Kidney (tissue), 14 donors: ENCODE results near the gene FGGY. TPM values are rescaled to one million over a fixed set of nuclear protein-coding genes. Genes with fewer than 3 reads are reported as not detected.

Experiments
- DNase-seq, 5 donors: peaks; one replicate each; pipeline ENCODE4 v3.0.0-alpha.2; 2013 to 2020
- FAIRE-seq: peaks from 2 replicates; lab custom pipeline; 2012; peaks lifted over from hg19 to GRCh38; lab: Jason Lieb, UNC
- H3K27ac ChIP-seq, 2 donors: one replicate each; pipeline ENCODE4 v1.7.0; 2013; ENCODE audit warnings: low read depth in 2 of 2, low read length in 2 of 2, inconsistent platforms in 1 of 2
- H3K27me3 ChIP-seq: one replicate; pipeline ENCODE4 v1.7.1; 2013; ENCODE audit warnings: low read length, inconsistent platforms; ENCODE audit not compliant: control insufficient read depth, insufficient read depth
- H3K36me3 ChIP-seq, 3 donors: one replicate each; pipeline versions ENCODE4 v1.7.0 to v1.7.1; 2013; ENCODE audit warnings: low read length in 3 of 3, control low read depth in 1 of 3, inconsistent platforms in 1 of 3; ENCODE audit not compliant: insufficient read depth in 3 of 3, control insufficient read depth in 2 of 3
- H3K4me1 ChIP-seq, 3 donors: one replicate each; pipeline versions ENCODE4 v1.7.0 to v1.7.1; 2013; ENCODE audit warnings: low read length in 3 of 3, inconsistent platforms in 1 of 3, low read depth in 1 of 3; ENCODE audit not compliant: control insufficient read depth in 2 of 3, insufficient read depth in 2 of 3
- H3K4me3 ChIP-seq, 3 donors: one replicate each; pipeline versions ENCODE4 v1.7.0 to v1.8.1; 2013; ENCODE audit warnings: low read length in 3 of 3, control low read depth in 1 of 3, inconsistent platforms in 1 of 3
- H3K9ac ChIP-seq, 3 donors: one replicate each; pipeline versions ENCODE4 v1.7.0 to v1.7.1; 2013; ENCODE audit warnings: low read length in 3 of 3, control low read depth in 1 of 3, inconsistent platforms in 1 of 3
- H3K9me3 ChIP-seq, 3 donors: one replicate each; pipeline versions ENCODE4 v1.7.0 to v1.7.1; 2013; ENCODE audit warnings: low read length in 3 of 3, control low read depth in 1 of 3, inconsistent platforms in 1 of 3; ENCODE audit not compliant: control insufficient read depth in 2 of 3, insufficient read depth in 1 of 3
- intact Hi-C: fragments of 100-400 bp; cut with DNase I; formaldehyde crosslinking; loops from one replicate; pipeline ENCODE4 v1.11.1; 2022
- polyA plus RNA-seq: library from polyadenylated mRNA; stranded (reverse); fragments of 350-450 nt; fragmentation: Illumina TruSeq; extraction: RNeasy Lipid Tissue Mini Kit (QIAGEN cat#74804); gene quantifications from one replicate; pipeline ENCODE4 v1.2.3, GENCODE V29; 2014; ENCODE audit warnings: low read depth, low replicate concordance; ENCODE audit not compliant: insufficient read depth
- total RNA-seq: library from RNA; stranded (reverse); fragmentation: NEBNext Ultra II Directional; extraction: Animal tissue kit (Norgen Biotek cat#: 25700); gene quantifications from one replicate; pipeline ENCODE4 v1.2.1, GENCODE V29; 2021
- TF ChIP-seq, protein P1 (sequence below): IDR thresholded peaks from 3 replicates; pipeline ENCODE4 v1.5.1; 2012; ENCODE audit warnings: mild to moderate bottlenecking, moderate library complexity, borderline replicate concordance; ENCODE audit not compliant: insufficient read depth; ENCODE audit errors: extremely low read depth
- donor health status: control.
- donor health status: control.
- donor health status: control.
- donor health status: control.
- donor health status: control.
- donor health status: DM: yes; HTN: yes; CAD: no.
- donor health status: Normal renal cell carcinoma (clear cell type).

Gene FGGY
- total and polyA plus RNA-seq, 2 donors from 2014 or later: 11.2 to 31.0 TPM

DNA sequence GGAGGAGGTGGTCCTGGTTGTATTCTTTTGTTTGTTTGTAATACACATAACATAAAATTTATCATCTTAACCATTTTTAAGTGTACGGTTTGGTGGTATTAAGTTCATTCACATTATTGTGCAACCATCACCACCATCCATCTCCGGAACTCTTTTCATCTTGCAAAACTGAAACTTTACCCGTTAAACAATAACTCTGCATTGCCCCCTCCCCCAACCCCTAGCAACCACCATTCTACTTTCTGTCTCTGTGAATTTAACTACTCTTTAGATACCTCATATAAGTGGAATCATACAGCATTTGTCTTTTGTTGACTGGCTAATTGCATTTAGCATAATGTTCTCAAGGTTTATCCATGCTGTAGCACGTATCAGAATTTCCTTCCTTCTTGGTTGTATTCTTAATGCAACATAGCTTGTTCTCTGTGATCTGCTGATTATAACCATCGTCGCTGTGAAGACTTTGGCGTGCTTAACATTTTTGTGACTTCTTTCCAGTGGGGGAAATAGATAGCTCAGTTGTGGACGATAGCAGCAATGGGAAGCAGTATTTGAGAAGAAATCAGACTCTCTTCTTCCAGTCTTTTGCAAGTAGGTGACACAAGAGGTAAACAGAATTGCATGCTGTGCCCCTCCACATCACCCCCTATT is 400.4 kb downstream of the FGGY start:
- H3K27ac ChIP-seq: no peak overlapping the region
- no peak for FAIRE-seq

DNA sequence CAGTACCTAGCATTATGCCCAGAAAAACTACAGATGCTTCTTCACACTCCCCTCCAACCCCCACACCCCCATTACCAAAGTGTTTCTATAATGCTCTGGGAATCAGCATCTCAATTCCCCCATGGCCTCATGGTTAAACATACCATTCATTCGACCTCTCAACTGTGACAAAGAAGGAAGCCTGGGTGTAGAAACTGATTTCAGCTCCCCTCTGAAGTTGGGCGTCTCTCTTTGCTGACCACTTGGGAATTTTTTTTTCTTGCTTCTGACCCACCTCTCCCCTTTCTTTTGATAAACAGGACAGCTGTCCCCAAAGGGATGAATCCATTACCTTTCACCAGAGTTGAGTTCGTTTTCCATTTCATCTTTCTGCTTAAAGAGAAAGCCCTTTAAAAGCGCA is 401.5 kb downstream of the FGGY start:
- H3K27ac ChIP-seq: no peak overlapping the region
- H3K27me3 ChIP-seq: no peaks in the 10 kb centered on the region
- no peak overlapping the region for H3K9ac ChIP-seq
- H3K4me1 ChIP-seq: peaks cover 0 to 3% (median 0%) of the 10 kb centered on the region in 3 donors
- intact Hi-C loops: no loop called here
- no peak for FAIRE-seq
- H3K36me3 ChIP-seq: no peaks in the 10 kb centered on the region
- TF ChIP-seq, protein P1, sequence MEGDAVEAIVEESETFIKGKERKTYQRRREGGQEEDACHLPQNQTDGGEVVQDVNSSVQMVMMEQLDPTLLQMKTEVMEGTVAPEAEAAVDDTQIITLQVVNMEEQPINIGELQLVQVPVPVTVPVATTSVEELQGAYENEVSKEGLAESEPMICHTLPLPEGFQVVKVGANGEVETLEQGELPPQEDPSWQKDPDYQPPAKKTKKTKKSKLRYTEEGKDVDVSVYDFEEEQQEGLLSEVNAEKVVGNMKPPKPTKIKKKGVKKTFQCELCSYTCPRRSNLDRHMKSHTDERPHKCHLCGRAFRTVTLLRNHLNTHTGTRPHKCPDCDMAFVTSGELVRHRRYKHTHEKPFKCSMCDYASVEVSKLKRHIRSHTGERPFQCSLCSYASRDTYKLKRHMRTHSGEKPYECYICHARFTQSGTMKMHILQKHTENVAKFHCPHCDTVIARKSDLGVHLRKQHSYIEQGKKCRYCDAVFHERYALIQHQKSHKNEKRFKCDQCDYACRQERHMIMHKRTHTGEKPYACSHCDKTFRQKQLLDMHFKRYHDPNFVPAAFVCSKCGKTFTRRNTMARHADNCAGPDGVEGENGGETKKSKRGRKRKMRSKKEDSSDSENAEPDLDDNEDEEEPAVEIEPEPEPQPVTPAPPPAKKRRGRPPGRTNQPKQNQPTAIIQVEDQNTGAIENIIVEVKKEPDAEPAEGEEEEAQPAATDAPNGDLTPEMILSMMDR: no peak
- no peaks in the 10 kb centered on the region for H3K9me3 ChIP-seq
- no peak for DNase-seq
- no peak overlapping the region for H3K4me3 ChIP-seq

More for the DNA sequence above, 400.4 kb downstream of the FGGY start:
- Histone ChIP-seq H3K4me1 (peaks cover 0 to 3% (median 0%) of the 10 kb centered on the region in 3 donors), H3K9me3 (no peaks in the 10 kb centered on the region), H3K9ac (no peak overlapping the region), H3K4me3 (no peak overlapping the region), H3K27me3 (no peaks in the 10 kb centered on the region), H3K36me3 (no peaks in the 10 kb centered on the region)
- TF ChIP-seq, protein P1: no peak
- DNase-seq: no peak
- intact Hi-C loops: no loop called here

- Histone ChIP-seq H3K4me3 (no peak overlapping the region), H3K9me3 (no peaks in the 10 kb centered on the region), H3K27ac (no peak overlapping the region), H3K27me3 (no peaks in the 10 kb centered on the region), H3K9ac (peak overlapping the region in 1 of 3 donors; percentile 21), H3K36me3 (no peaks in the 10 kb centered on the region), H3K4me1 (peaks cover 0 to 3% (median 0%) of the 10 kb centered on the region in 3 donors)
- intact Hi-C loops: no loop called here
- FAIRE-seq: peak; percentile 82
- peak in 2 of 5 donors; percentile 72 to 75 for DNase-seq
- TF ChIP-seq, protein P1: peak; percentile 90
These were observed 402.4 kb downstream of the FGGY start for GRCh38 chr1:59699227-59699847.
